ENCODE results near the gene MRPL14. TPM values are rescaled to one million over a fixed set of nuclear protein-coding genes. Genes with fewer than 3 reads are reported as not detected.

The MRPL14 gene
- total and polyA plus RNA-seq, 2 of the 8 experiments (the other 6 are each of a cell fraction or from before 2014, with no cell fraction given): 82.0 to 97.1 TPM

DNA sequence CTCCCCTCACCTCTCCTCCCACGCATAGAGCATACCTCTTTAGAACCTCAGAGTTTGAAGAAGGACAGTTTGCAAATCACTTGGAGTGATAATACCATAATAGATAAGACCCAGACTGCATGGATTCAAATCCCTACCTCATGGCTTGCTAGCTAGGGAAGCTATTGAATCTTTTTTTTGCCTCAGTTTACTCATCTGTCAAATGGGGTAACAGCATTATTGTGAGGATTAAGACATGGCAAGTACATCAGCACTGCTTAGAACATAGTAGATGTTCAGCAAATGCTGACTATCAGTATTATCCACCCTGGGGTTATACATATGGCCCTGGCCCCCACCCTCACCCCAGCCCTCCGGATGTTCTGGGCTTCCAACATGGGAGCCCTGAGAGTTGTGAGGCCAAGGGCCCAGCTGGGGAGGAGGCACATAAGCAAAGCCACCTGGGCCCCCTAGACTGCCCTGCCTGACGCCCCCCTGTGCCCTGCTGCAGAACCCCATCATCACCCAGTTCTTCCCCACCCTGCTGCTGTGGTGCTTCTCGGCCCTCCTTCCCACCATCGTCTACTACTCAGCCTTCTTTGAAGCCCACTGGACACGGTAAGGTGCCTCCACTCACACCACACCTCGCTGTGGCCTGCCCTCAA lies 22.2 kb upstream of the MRPL14 start (continued):
- TF ChIP-seq, protein P1, sequence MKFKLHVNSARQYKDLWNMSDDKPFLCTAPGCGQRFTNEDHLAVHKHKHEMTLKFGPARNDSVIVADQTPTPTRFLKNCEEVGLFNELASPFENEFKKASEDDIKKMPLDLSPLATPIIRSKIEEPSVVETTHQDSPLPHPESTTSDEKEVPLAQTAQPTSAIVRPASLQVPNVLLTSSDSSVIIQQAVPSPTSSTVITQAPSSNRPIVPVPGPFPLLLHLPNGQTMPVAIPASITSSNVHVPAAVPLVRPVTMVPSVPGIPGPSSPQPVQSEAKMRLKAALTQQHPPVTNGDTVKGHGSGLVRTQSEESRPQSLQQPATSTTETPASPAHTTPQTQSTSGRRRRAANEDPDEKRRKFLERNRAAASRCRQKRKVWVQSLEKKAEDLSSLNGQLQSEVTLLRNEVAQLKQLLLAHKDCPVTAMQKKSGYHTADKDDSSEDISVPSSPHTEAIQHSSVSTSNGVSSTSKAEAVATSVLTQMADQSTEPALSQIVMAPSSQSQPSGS (IDR thresholded peaks at IDR 0.05; ENCODE audit: low read length): no peak
